ENCODE data around the gene ACTR3C. TPM values are rescaled to one million over a fixed set of nuclear protein-coding genes. Genes with fewer than 3 reads are reported as not detected.

The ACTR3C gene
- total RNA-seq (0.50 and 2.6 TPM in 2 replicates), polyA plus RNA-seq (0.05 and 0.09 TPM in 2 replicates), polyA minus RNA-seq (ENCODE audit: low replicate concordance) (not detected in 2 replicates)
- 0.27 TPM in 1 of 2 replicates, not detected in the other for polyA plus RNA-seq (2012)

GRCh38 chr7:150322833-150323681, at the start of gene ACTR3C, which contains the start of gene LRRC61:
Gene ACTR3C, minus strand, starts transcription at chr7:150323545. Its CDS starts 28,249 bp downstream, at chr7:150295296.
Gene LRRC61, plus strand, starts transcription at chr7:150323355. Its CDS starts 13,507 bp downstream, at chr7:150336862.
- no peak within 1 kb of the TSS for H3K9ac ChIP-seq (ENCODE audit: insufficient read depth, low read length)
- H2AFZ ChIP-seq (ENCODE audit: low read length): no peak within 1 kb of the TSS
- peak within 1 kb of the TSS in 2 of 4 experiments; percentile 7 to 52 for H3K4me3 ChIP-seq (replicated peaks in 1 of 4; ENCODE audit: control extremely low read depth in 1 of 4, insufficient read depth in 1 of 4, low read depth in 3 of 4, low read length in 4 of 4)
- no peaks in the 10 kb centered on the region for H3K27me3 ChIP-seq (ENCODE audit: control insufficient read depth, insufficient read depth, low read length)
- H3K9me3 ChIP-seq (ENCODE audit: control insufficient read depth, insufficient read depth, low read depth, low read length): no peaks in the 10 kb centered on the region
- no peaks in the 10 kb centered on the region for H3K79me2 ChIP-seq (ENCODE audit: control insufficient read depth, insufficient read depth, low read length)
- no peak within 1 kb of the TSS for H3K27ac ChIP-seq (ENCODE audit: insufficient read depth, low read length)
- no peaks in the 10 kb centered on the region for H4K20me1 ChIP-seq (ENCODE audit: control insufficient read depth, extremely low read depth, insufficient read depth, low read length)
- H3K4me1 ChIP-seq (ENCODE audit: control insufficient read depth, extremely low read depth, insufficient read depth, low read length): no peaks in the 10 kb centered on the region
- peak in 1 of 2 donors; percentile 29 for DNase-seq (ENCODE audit: low read depth in 2 of 2)
- no peak for TF ChIP-seq EZH2 (IDR thresholded peaks at IDR 0.05; ENCODE audit: low read length, missing control alignments)
- TF ChIP-seq, protein P1, sequence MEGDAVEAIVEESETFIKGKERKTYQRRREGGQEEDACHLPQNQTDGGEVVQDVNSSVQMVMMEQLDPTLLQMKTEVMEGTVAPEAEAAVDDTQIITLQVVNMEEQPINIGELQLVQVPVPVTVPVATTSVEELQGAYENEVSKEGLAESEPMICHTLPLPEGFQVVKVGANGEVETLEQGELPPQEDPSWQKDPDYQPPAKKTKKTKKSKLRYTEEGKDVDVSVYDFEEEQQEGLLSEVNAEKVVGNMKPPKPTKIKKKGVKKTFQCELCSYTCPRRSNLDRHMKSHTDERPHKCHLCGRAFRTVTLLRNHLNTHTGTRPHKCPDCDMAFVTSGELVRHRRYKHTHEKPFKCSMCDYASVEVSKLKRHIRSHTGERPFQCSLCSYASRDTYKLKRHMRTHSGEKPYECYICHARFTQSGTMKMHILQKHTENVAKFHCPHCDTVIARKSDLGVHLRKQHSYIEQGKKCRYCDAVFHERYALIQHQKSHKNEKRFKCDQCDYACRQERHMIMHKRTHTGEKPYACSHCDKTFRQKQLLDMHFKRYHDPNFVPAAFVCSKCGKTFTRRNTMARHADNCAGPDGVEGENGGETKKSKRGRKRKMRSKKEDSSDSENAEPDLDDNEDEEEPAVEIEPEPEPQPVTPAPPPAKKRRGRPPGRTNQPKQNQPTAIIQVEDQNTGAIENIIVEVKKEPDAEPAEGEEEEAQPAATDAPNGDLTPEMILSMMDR (conservative IDR thresholded peaks at IDR 0.05 in 1 of 2, IDR thresholded peaks at IDR 0.05 in 1 of 2; ENCODE audit: low read depth in 1 of 2, low read length in 2 of 2): no peak
- peak within 1 kb of the TSS; percentile 25 for H3K4me2 ChIP-seq (ENCODE audit: extremely low read depth, insufficient read depth, low read length)
- no peaks in the 10 kb centered on the region for H3K36me3 ChIP-seq (ENCODE audit: control insufficient read depth, insufficient read depth, low read length)

DNA sequence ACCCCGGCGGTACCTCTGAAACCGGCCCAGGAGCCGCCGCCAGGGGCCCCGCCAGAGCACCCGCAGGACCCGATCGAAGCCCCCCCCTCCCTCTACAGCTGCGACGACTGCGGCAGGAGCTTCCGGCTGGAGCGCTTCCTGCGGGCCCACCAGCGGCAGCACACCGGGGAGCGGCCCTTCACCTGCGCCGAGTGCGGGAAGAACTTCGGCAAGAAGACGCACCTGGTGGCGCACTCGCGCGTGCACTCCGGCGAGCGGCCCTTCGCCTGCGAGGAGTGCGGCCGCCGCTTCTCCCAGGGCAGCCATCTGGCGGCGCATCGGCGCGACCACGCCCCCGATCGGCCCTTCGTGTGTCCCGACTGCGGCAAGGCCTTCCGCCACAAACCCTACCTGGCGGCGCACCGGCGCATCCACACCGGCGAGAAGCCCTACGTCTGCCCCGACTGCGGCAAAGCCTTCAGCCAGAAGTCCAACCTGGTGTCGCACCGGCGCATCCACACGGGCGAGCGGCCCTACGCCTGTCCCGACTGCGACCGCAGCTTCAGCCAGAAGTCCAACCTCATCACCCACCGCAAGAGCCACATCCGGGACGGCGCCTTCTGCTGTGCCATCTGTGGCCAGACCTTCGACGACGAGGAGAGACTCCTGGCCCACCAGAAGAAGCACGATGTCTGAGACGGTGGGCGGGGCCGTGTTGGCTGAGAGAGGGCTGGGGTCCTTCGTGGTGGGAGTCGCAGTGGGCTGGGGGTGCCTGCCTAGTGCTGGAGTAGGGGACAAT, 49.1 kb upstream of the ACTR3C start:
- Histone ChIP-seq H3K79me2 (ENCODE audit: control insufficient read depth, insufficient read depth, low read length) (peaks cover 40% of the 10 kb centered on the region), H3K9me3 (ENCODE audit: control insufficient read depth, insufficient read depth, low read depth, low read length) (no peaks in the 10 kb centered on the region), H3K27me3 (ENCODE audit: control insufficient read depth, insufficient read depth, low read length) (no peaks in the 10 kb centered on the region), H3K9ac (ENCODE audit: insufficient read depth, low read length) (no peak overlapping the region), H4K20me1 (ENCODE audit: control insufficient read depth, extremely low read depth, insufficient read depth, low read length) (no peaks in the 10 kb centered on the region), H2AFZ (ENCODE audit: low read length) (no peak overlapping the region), H3K36me3 (ENCODE audit: control insufficient read depth, insufficient read depth, low read length) (peaks cover 19% of the 10 kb centered on the region), H3K27ac (ENCODE audit: insufficient read depth, low read length) (no peak overlapping the region), H3K4me3 (replicated peaks in 1 of 4; ENCODE audit: control extremely low read depth in 1 of 4, insufficient read depth in 1 of 4, low read depth in 3 of 4, low read length in 4 of 4) (no peak overlapping the region), H3K4me2 (ENCODE audit: extremely low read depth, insufficient read depth, low read length) (no peak overlapping the region), H3K4me1 (ENCODE audit: control insufficient read depth, extremely low read depth, insufficient read depth, low read length) (peaks cover 10% of the 10 kb centered on the region)
- no peak for TF ChIP-seq EZH2 (IDR thresholded peaks at IDR 0.05; ENCODE audit: low read length, missing control alignments)
- TF ChIP-seq, protein P1 (conservative IDR thresholded peaks at IDR 0.05 in 1 of 2, IDR thresholded peaks at IDR 0.05 in 1 of 2; ENCODE audit: low read depth in 1 of 2, low read length in 2 of 2): no peak
- no peak for DNase-seq (ENCODE audit: low read depth in 2 of 2)

- no peak overlapping the region for H3K27ac ChIP-seq (ENCODE audit: insufficient read depth, low read length)
- H2AFZ ChIP-seq (ENCODE audit: low read length): no peak overlapping the region
- H3K4me3 ChIP-seq (replicated peaks in 1 of 4; ENCODE audit: control extremely low read depth in 1 of 4, insufficient read depth in 1 of 4, low read depth in 3 of 4, low read length in 4 of 4): no peak overlapping the region
- TF ChIP-seq, protein P1 (conservative IDR thresholded peaks at IDR 0.05 in 1 of 2, IDR thresholded peaks at IDR 0.05 in 1 of 2; ENCODE audit: low read depth in 1 of 2, low read length in 2 of 2): no peak
- TF ChIP-seq EZH2 (IDR thresholded peaks at IDR 0.05; ENCODE audit: low read length, missing control alignments): no peak
- no peak for DNase-seq (ENCODE audit: low read depth in 2 of 2)
- no peaks in the 10 kb centered on the region for H4K20me1 ChIP-seq (ENCODE audit: control insufficient read depth, extremely low read depth, insufficient read depth, low read length)
- H3K9ac ChIP-seq (ENCODE audit: insufficient read depth, low read length): no peak overlapping the region
- no peaks in the 10 kb centered on the region for H3K27me3 ChIP-seq (ENCODE audit: control insufficient read depth, insufficient read depth, low read length)
- H3K36me3 ChIP-seq (ENCODE audit: control insufficient read depth, insufficient read depth, low read length): peaks cover 19% of the 10 kb centered on the region
- no peak overlapping the region for H3K4me2 ChIP-seq (ENCODE audit: extremely low read depth, insufficient read depth, low read length)
- no peaks in the 10 kb centered on the region for H3K9me3 ChIP-seq (ENCODE audit: control insufficient read depth, insufficient read depth, low read depth, low read length)
- peaks cover 40% of the 10 kb centered on the region for H3K79me2 ChIP-seq (ENCODE audit: control insufficient read depth, insufficient read depth, low read length)
- peaks cover 10% of the 10 kb centered on the region for H3K4me1 ChIP-seq (ENCODE audit: control insufficient read depth, extremely low read depth, insufficient read depth, low read length)
Observed at GRCh38 chr7:150371996-150372270, 48.6 kb upstream of the ACTR3C start.

Measured in fibroblast of lung (primary cell).